Neural crest cell (in vitro differentiated cells): ENCODE data around the gene MMP24. TPM values are rescaled to one million over a fixed set of nuclear protein-coding genes. Genes with fewer than 3 reads are reported as not detected.

Experiments used
- DNase-seq: peaks from one replicate; pipeline ENCODE4 v3.0.0; 2021; ENCODE audit warnings: low read depth, mixed read lengths, low spot score
- H3K27ac Mint-ChIP-seq: one replicate; pipeline ENCODE4 v1.8.0; 2021; ENCODE audit warnings: mild to moderate bottlenecking, mixed read lengths; ENCODE audit not compliant: unreplicated experiment
- H3K27me3 Mint-ChIP-seq: 2 replicates; pipeline ENCODE4 v1.8.0; 2021; ENCODE audit warnings: low read depth, mild to moderate bottlenecking, mixed read lengths
- H3K36me3 Mint-ChIP-seq: 2 replicates; pipeline ENCODE4 v1.8.0; 2021; ENCODE audit warnings: low read depth, mild to moderate bottlenecking, mixed read lengths
- H3K4me1 Mint-ChIP-seq: 2 replicates; pipeline ENCODE4 v1.8.0; 2021; ENCODE audit warnings: mixed read lengths
- H3K4me3 Mint-ChIP-seq: one replicate; pipeline ENCODE4 v1.8.0; 2021; ENCODE audit warnings: mild to moderate bottlenecking, mixed read lengths
- H3K9me3 Mint-ChIP-seq: 2 replicates; pipeline ENCODE4 v1.8.0; 2021; ENCODE audit warnings: mixed read lengths
- CTCF ChIP-seq: fragments of 200-600 bp; sonication (generic); conservative IDR thresholded peaks from 2 replicates; pipeline ENCODE4 v1.5.0; 2021; ENCODE audit warnings: antibody characterized with exemption, mild to moderate bottlenecking
- total RNA-seq: library from RNA; stranded (reverse); gene quantifications from 2 replicates; pipeline ENCODE4 v1.2.1, GENCODE V29; 2021

MMP24 gene
- total RNA-seq, 1 donor from 2014 or later = 2.9 TPM

DNA sequence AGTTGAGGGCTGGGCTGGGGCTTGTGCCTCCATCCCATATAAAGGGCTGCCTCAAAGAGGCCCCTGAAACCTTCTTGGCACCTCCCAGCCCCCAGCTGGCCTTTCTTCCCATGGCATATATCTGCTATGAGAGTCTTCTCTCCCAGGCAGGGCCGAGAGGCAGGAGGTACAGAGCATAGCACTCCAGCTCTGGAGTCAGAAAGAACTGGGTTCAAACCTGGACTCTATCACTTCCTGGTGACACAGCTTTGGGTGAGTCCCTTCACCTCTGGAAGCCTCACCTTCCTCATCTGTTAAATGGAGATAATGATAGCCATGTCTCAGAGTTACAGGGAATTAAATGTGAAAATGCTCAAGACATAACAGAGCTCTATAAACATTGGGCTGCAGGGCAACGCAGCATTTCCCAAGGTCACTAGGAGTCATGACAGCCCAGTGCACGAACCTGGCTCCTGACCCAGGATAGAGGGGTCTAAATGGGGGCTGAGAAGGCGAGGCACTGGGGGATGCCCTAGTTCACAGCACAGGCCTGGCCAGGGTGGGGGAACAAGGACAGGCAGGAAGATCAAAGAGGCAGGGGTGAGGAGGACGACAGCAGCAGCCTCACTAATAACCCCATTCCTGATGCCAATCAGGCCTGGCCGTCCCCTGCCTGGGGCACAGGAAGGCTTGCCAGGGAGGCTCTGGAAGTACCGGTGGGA, 63.8 kb downstream of the MMP24 start:
- Mint-ChIP-seq H3K4me1 (peaks cover 8% of the 10 kb centered on the region), H3K27me3 (peaks cover 2% of the 10 kb centered on the region), H3K9me3 (no peaks in the 10 kb centered on the region), H3K36me3 (no peaks in the 10 kb centered on the region), H3K4me3 (peak overlapping the region; percentile 59), H3K27ac (no peak overlapping the region)
- TF ChIP-seq CTCF = no peak
- no peak for DNase-seq

DNA sequence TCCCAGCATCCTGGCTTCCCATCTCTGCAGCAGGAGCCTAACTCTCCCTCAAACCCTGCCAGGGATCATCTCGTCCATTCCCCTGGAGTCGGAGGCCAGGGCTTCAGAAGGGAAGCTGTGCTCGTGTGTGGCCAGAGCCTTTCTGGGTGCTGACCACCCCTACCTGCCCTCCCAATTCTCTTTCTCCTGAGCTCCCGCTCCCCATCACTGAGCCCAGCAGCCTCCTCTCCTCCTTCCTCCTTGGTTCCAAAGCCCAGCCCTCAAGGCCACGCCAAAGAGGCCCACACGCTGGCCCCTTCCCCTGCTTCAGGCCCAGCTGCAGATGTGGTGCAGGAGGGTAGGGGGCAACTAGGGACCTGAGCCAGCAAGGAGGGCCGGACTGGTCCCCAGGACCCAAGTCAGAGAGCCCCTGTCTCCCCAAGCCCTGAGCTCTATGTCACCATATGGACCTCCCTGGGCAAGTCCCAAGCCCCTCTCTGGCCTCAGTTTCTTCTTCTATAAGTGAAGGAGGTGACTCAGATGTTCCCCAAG, 64.5 kb downstream of the MMP24 start:
- Mint-ChIP-seq H3K27me3 (peaks cover 6% of the 10 kb centered on the region), H3K9me3 (no peaks in the 10 kb centered on the region), H3K4me1 (peaks cover 2% of the 10 kb centered on the region), H3K4me3 (no peak overlapping the region), H3K36me3 (no peaks in the 10 kb centered on the region), H3K27ac (no peak overlapping the region)
- no peak for DNase-seq
- no peak for TF ChIP-seq CTCF

- no peaks in the 10 kb centered on the region for H3K4me1 Mint-ChIP-seq
- no peaks in the 10 kb centered on the region for H3K9me3 Mint-ChIP-seq
- no peak within 1 kb of the TSS for H3K4me3 Mint-ChIP-seq
- no peak for TF ChIP-seq CTCF
- H3K27ac Mint-ChIP-seq = peak within 1 kb of the TSS; percentile 12
- H3K36me3 Mint-ChIP-seq = no peaks in the 10 kb centered on the region
- peaks cover 6% of the 10 kb centered on the region for H3K27me3 Mint-ChIP-seq
- DNase-seq = no peak
Measured at GRCh38 chr20:35291654-35292503, 65.4 kb downstream of the MMP24 start, which contains the start of gene FAM83C. Gene FAM83C (minus strand): TSS chr20:35292425. CDS start chr20:35292304, 121 bp downstream.

GRCh38 chr20:35292504-35293285, 66.2 kb downstream of the MMP24 start:
- Mint-ChIP-seq H3K27ac (peak overlapping the region; percentile 12), H3K27me3 (peaks cover 6% of the 10 kb centered on the region), H3K36me3 (no peaks in the 10 kb centered on the region), H3K4me1 (no peaks in the 10 kb centered on the region), H3K9me3 (no peaks in the 10 kb centered on the region), H3K4me3 (no peak overlapping the region)
- DNase-seq = no peak
- no peak for TF ChIP-seq CTCF
